Parathyroid adenoma (tissue), 2 donors: ENCODE measurements around the gene MANSC1.

Experiments
- H2AFZ ChIP-seq: fragments of 300-600 bp; sonication (generic); one replicate; pipeline ENCODE4 v1.7.0; 2017; ENCODE audit warnings: antibody characterized with exemption, mild to moderate bottlenecking
- H3K27ac ChIP-seq: fragments of 300-600 bp; sonication (generic); one replicate; pipeline ENCODE4 v1.7.0; 2017
- H3K27me3 ChIP-seq: fragments of 300-600 bp; sonication (generic); one replicate; pipeline ENCODE4 v1.7.0; 2017; ENCODE audit warnings: low read length; ENCODE audit not compliant: control insufficient read depth, insufficient read depth
- H3K36me3 ChIP-seq: fragments of 300-600 bp; sonication (generic); one replicate; pipeline ENCODE4 v1.7.0; 2017; ENCODE audit warnings: low read length; ENCODE audit not compliant: control insufficient read depth, insufficient read depth
- H3K4me1 ChIP-seq: fragments of 300-600 bp; sonication (generic); one replicate; pipeline ENCODE4 v1.7.0; 2017; ENCODE audit warnings: control low read depth
- H3K4me2 ChIP-seq: fragments of 300-600 bp; sonication (generic); one replicate; pipeline ENCODE4 v1.7.0; 2017; ENCODE audit warnings: low read length
- H3K4me3 ChIP-seq: fragments of 300-600 bp; sonication (generic); one replicate; pipeline ENCODE4 v1.7.0; 2017; ENCODE audit warnings: low read depth, low read length
- H3K79me2 ChIP-seq: fragments of 300-600 bp; sonication (generic); one replicate; pipeline ENCODE4 v1.7.0; 2017; ENCODE audit warnings: control low read depth
- H3K9ac ChIP-seq: fragments of 300-600 bp; sonication (generic); one replicate; pipeline ENCODE4 v1.7.0; 2017; ENCODE audit warnings: mild to moderate bottlenecking
- H3K9me3 ChIP-seq: fragments of 300-600 bp; sonication (generic); one replicate; pipeline ENCODE4 v1.7.0; 2017; ENCODE audit warnings: low read length; ENCODE audit not compliant: control insufficient read depth
- CTCF ChIP-seq: fragments of 300-600 bp; sonication (generic); IDR thresholded peaks from one replicate; pipeline ENCODE4 v1.7.0; 2017; ENCODE audit warnings: antibody characterized with exemption, mild to moderate bottlenecking
- donor health status: primary hyperparathyroidism.

Gene MANSC1

GRCh38 chr12:12357719-12358461, 7.8 kb upstream of the MANSC1 start:
- Histone ChIP-seq H3K79me2 (no peaks in the 10 kb centered on the region), H3K27me3 (no peaks in the 10 kb centered on the region), H3K4me1 (no peaks in the 10 kb centered on the region), H3K36me3 (no peaks in the 10 kb centered on the region), H3K4me2 (peak overlapping the region; percentile 79), H3K4me3 (peak overlapping the region; percentile 81), H3K27ac (peak overlapping the region; percentile 92), H2AFZ (peak overlapping the region; percentile 84), H3K9ac (no peak overlapping the region), H3K9me3 (no peaks in the 10 kb centered on the region)
- TF ChIP-seq CTCF: no peak

GRCh38 chr12:12356896-12357718, 7.1 kb upstream of the MANSC1 start, which contains the start of gene BORCS5:
Gene BORCS5 (plus strand): TSS chr12:12357078. CDS start chr12:12357452, 374 bp downstream.
- no peak for TF ChIP-seq CTCF
- peak within 1 kb of the TSS; percentile 92 for H3K27ac ChIP-seq
- H3K4me1 ChIP-seq: no peaks in the 10 kb centered on the region
- no peaks in the 10 kb centered on the region for H3K36me3 ChIP-seq
- no peaks in the 10 kb centered on the region for H3K27me3 ChIP-seq
- H3K4me3 ChIP-seq: peak within 1 kb of the TSS; percentile 81
- H2AFZ ChIP-seq: peak within 1 kb of the TSS; percentile 84
- no peaks in the 10 kb centered on the region for H3K9me3 ChIP-seq
- H3K4me2 ChIP-seq: peak within 1 kb of the TSS; percentile 79
- peak within 1 kb of the TSS; percentile 47 for H3K9ac ChIP-seq
- H3K79me2 ChIP-seq: no peaks in the 10 kb centered on the region

- no peaks in the 10 kb centered on the region for H3K9me3 ChIP-seq
- H3K79me2 ChIP-seq: no peaks in the 10 kb centered on the region
- no peaks in the 10 kb centered on the region for H3K4me1 ChIP-seq
- peak overlapping the region; percentile 79 for H3K4me2 ChIP-seq
- no peaks in the 10 kb centered on the region for H3K36me3 ChIP-seq
- H3K27ac ChIP-seq: peak overlapping the region; percentile 92
- TF ChIP-seq CTCF: no peak
- H2AFZ ChIP-seq: peak overlapping the region; percentile 84
- no peak overlapping the region for H3K9ac ChIP-seq
- H3K4me3 ChIP-seq: peak overlapping the region; percentile 81
- no peaks in the 10 kb centered on the region for H3K27me3 ChIP-seq
Measured at GRCh38 chr12:12356467-12356895, 6.4 kb upstream of the MANSC1 start.

GRCh38 chr12:12353807-12354206, 3.8 kb upstream of the MANSC1 start:
- Histone ChIP-seq H3K4me2 (no peak overlapping the region), H3K36me3 (no peaks in the 10 kb centered on the region), H3K27ac (no peak overlapping the region), H3K4me1 (no peaks in the 10 kb centered on the region), H3K79me2 (no peaks in the 10 kb centered on the region), H3K4me3 (no peak overlapping the region), H3K9ac (no peak overlapping the region), H3K27me3 (no peaks in the 10 kb centered on the region), H2AFZ (no peak overlapping the region), H3K9me3 (no peaks in the 10 kb centered on the region)
- no peak for TF ChIP-seq CTCF
